Neural cell (in vitro differentiated cells): ENCODE measurements around the gene CDH8.

Source experiments
- EP300 ChIP-seq: fragments of 450-650 bp; conservative IDR thresholded peaks from 2 replicates; pipeline ENCODE4 v1.6.1; 2014; ENCODE audit warnings: antibody characterized with exemption, mild to moderate bottlenecking, moderate library complexity; ENCODE audit not compliant: poor library complexity, severe bottlenecking
- EZH2 ChIP-seq: fragments of 200-600, 300-800 bp; shearing (Covaris generic), sonication (generic); IDR thresholded peaks from 2 replicates; pipeline ENCODE4 v1.6.1; 2014; ENCODE audit warnings: antibody characterized with exemption, low read length, borderline replicate concordance, mild to moderate bottlenecking; ENCODE audit not compliant: insufficient read depth, poor library complexity, severe bottlenecking
- MXI1 ChIP-seq: fragments of 450-650 bp; conservative IDR thresholded peaks from 2 replicates; pipeline ENCODE4 v1.6.1; 2014; ENCODE audit warnings: antibody characterized with exemption, mild to moderate bottlenecking; ENCODE audit not compliant: poor library complexity, severe bottlenecking
- RAD21 ChIP-seq: fragments of 450-650 bp; conservative IDR thresholded peaks from 2 replicates; pipeline ENCODE4 v1.6.1; 2014; ENCODE audit warnings: antibody characterized with exemption, mild to moderate bottlenecking, moderate library complexity
- TF ChIP-seq, protein P1 (sequence below): fragments of 450-650 bp; IDR thresholded peaks from 2 replicates; pipeline ENCODE4 v1.5.1; 2014; ENCODE audit warnings: antibody characterized with exemption, mild to moderate bottlenecking, moderate library complexity; ENCODE audit not compliant: poor library complexity, severe bottlenecking
- TF ChIP-seq, protein P2 (sequence below): IDR thresholded peaks from 2 replicates; pipeline ENCODE4 v1.6.1; 2012; ENCODE audit warnings: borderline replicate concordance

- TF ChIP-seq, protein P1, sequence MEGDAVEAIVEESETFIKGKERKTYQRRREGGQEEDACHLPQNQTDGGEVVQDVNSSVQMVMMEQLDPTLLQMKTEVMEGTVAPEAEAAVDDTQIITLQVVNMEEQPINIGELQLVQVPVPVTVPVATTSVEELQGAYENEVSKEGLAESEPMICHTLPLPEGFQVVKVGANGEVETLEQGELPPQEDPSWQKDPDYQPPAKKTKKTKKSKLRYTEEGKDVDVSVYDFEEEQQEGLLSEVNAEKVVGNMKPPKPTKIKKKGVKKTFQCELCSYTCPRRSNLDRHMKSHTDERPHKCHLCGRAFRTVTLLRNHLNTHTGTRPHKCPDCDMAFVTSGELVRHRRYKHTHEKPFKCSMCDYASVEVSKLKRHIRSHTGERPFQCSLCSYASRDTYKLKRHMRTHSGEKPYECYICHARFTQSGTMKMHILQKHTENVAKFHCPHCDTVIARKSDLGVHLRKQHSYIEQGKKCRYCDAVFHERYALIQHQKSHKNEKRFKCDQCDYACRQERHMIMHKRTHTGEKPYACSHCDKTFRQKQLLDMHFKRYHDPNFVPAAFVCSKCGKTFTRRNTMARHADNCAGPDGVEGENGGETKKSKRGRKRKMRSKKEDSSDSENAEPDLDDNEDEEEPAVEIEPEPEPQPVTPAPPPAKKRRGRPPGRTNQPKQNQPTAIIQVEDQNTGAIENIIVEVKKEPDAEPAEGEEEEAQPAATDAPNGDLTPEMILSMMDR, result no peak
- TF ChIP-seq MXI1 (no peak), EZH2 (no peak), RAD21 (no peak), EP300 (no peak)
- TF ChIP-seq, protein P2, sequence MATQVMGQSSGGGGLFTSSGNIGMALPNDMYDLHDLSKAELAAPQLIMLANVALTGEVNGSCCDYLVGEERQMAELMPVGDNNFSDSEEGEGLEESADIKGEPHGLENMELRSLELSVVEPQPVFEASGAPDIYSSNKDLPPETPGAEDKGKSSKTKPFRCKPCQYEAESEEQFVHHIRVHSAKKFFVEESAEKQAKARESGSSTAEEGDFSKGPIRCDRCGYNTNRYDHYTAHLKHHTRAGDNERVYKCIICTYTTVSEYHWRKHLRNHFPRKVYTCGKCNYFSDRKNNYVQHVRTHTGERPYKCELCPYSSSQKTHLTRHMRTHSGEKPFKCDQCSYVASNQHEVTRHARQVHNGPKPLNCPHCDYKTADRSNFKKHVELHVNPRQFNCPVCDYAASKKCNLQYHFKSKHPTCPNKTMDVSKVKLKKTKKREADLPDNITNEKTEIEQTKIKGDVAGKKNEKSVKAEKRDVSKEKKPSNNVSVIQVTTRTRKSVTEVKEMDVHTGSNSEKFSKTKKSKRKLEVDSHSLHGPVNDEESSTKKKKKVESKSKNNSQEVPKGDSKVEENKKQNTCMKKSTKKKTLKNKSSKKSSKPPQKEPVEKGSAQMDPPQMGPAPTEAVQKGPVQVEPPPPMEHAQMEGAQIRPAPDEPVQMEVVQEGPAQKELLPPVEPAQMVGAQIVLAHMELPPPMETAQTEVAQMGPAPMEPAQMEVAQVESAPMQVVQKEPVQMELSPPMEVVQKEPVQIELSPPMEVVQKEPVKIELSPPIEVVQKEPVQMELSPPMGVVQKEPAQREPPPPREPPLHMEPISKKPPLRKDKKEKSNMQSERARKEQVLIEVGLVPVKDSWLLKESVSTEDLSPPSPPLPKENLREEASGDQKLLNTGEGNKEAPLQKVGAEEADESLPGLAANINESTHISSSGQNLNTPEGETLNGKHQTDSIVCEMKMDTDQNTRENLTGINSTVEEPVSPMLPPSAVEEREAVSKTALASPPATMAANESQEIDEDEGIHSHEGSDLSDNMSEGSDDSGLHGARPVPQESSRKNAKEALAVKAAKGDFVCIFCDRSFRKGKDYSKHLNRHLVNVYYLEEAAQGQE, result no peak
These were observed 135.8 kb downstream of the CDH8 start for GRCh38 chr16:61900482-61900881.
